HG02938 (cell line): ENCODE data around the gene FOXN4.

Experiments
- ATAC-seq: cut with Tn5 transposase; IDR thresholded peaks from one replicate; pipeline ENCODE4 v1.9.1; 2021; ENCODE audit warnings: mild to moderate bottlenecking, moderate library complexity; ENCODE audit not compliant: unreplicated experiment

The FOXN4 gene

GRCh38 chr12:109284392-109284791, 24.7 kb downstream of the FOXN4 start:
- no peak for ATAC-seq

GRCh38 chr12:109281452-109281851, 27.6 kb downstream of the FOXN4 start:
- no peak for ATAC-seq

GRCh38 chr12:109279525-109279924, 29.6 kb downstream of the FOXN4 start:
- ATAC-seq = no peak

GRCh38 chr12:109278912-109279311, 30.2 kb downstream of the FOXN4 start:
- ATAC-seq = no peak

- no peak for ATAC-seq
Observed at GRCh38 chr12:109277899-109278762, 31.0 kb downstream of the FOXN4 start.

GRCh38 chr12:109277255-109277898, 31.7 kb downstream of the FOXN4 start:
- no peak for ATAC-seq

- ATAC-seq = no peak
Observed at GRCh38 chr12:109276160-109276559, 32.9 kb downstream of the FOXN4 start.

GRCh38 chr12:109275173-109275572, 33.9 kb downstream of the FOXN4 start:
- ATAC-seq = no peak

- no peak for ATAC-seq
Observed at GRCh38 chr12:109274381-109274780, 34.7 kb downstream of the FOXN4 start.

- no peak for ATAC-seq
Observed at GRCh38 chr12:109273354-109273753, 35.7 kb downstream of the FOXN4 start.

- ATAC-seq = no peak
Observed at GRCh38 chr12:109271418-109271817, 37.7 kb downstream of the FOXN4 start.

GRCh38 chr12:109270494-109270893, 38.6 kb downstream of the FOXN4 start:
- no peak for ATAC-seq

GRCh38 chr12:109269428-109269827, 39.7 kb downstream of the FOXN4 start:
- no peak for ATAC-seq

- no peak for ATAC-seq
Observed at GRCh38 chr12:109268896-109269295, 40.2 kb downstream of the FOXN4 start.

- no peak for ATAC-seq
Observed at GRCh38 chr12:109267361-109267760, 41.7 kb downstream of the FOXN4 start.

- ATAC-seq = no peak
Observed at GRCh38 chr12:109266106-109266879, 42.8 kb downstream of the FOXN4 start.

GRCh38 chr12:109264943-109265650, 44.0 kb downstream of the FOXN4 start:
- ATAC-seq = no peak

GRCh38 chr12:109264095-109264942, 44.8 kb downstream of the FOXN4 start:
- ATAC-seq = no peak

- ATAC-seq = no peak
Observed at GRCh38 chr12:109263439-109263838, 45.6 kb downstream of the FOXN4 start.

- no peak for ATAC-seq
Observed at GRCh38 chr12:109261939-109262338, 47.1 kb downstream of the FOXN4 start.
